GM18526 (cell line): ENCODE data around the gene BCL11B.

ENCODE experiments used
- POLR2A ChIP-seq: IDR thresholded peaks from 3 replicates; pipeline ENCODE4 v1.6.1; 2011; ENCODE audit not compliant: insufficient read length; ENCODE audit errors: extremely low read depth

Gene BCL11B

DNA sequence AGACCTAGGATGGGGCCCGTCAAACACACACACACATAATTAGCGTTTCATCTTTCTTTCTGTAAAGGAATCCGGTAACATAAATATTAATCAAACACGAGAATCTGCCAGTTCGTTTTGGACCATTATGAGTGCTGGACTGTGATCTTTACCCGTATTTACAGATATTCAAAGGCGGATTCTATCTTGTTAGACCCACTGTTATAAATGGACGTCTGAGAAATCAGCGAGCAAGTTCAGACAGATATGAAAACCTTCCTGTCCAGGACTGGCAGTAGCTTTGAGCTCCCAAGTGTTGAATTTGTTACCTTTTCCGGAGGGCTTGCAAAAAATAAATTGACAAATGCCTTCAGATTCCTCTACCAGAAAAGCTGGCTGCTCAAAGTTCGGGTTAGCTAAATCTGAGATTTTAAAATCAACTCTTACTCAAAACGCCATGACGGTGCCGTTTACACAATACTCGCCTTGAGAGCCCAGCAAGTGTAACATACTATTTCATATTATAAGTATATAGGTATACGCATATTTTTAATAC, 27.6 kb downstream of the BCL11B start:
- no peak for TF ChIP-seq POLR2A

DNA sequence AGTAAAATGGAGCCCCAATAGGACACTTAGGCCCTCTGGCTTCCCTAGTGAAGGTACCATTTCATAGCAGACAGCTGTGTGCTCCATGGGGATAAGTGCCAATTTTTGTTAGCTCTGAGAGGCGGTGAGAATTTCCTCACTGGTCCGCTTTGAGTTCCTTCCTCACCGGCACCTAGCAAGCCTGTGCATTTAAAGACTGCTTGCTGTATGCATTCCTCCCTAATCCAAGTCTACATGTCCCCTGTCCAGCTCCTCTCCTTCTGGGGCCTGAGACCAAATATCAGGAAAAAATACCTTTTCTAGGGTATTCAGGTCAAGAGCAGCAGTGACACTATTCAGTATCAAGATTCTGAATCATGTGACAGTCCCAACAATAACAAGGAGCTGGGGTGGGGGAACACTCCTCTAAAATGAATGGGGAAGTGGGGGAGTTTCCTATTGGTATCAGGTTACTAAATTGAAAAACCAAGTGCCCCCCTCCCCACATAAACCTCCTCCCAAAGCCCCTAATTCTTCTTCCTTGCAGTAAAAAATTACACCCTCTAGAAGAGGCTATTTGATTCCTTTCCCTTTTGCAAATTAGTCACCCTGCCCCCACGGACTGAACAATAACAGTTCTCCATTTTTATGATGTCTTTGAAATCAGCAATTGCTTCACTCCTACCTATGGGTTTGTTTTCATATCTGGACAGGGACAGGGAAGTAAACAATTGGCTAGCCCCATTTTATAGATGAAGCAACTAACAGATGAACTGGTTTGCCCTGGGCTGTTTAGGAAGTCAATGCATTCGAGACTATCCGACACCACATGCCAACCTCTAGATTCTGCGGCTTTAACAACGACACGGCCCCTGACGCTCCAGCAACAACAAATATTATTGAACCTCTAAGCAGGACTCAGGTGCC, 28.9 kb downstream of the BCL11B start:
- TF ChIP-seq POLR2A = no peak

DNA sequence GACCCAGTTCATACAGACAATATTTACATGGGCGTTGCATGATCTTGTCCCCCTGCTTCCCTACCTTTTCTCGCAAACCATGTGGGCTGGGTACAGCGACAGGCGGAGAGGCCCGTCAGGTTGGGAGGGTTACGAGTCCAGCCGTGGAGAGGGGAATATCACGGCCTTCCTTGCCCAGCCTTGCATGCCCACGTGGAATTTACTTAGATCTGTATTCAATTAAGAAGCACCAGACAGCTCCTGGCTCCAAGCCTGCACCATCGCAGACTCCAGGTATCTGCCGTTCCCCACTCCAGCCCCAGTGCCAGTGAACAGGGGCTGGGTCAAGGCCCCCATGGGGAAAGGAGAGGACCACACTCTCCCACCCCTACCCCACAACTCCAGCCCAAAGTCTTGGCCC, 29.8 kb downstream of the BCL11B start:
- no peak for TF ChIP-seq POLR2A

DNA sequence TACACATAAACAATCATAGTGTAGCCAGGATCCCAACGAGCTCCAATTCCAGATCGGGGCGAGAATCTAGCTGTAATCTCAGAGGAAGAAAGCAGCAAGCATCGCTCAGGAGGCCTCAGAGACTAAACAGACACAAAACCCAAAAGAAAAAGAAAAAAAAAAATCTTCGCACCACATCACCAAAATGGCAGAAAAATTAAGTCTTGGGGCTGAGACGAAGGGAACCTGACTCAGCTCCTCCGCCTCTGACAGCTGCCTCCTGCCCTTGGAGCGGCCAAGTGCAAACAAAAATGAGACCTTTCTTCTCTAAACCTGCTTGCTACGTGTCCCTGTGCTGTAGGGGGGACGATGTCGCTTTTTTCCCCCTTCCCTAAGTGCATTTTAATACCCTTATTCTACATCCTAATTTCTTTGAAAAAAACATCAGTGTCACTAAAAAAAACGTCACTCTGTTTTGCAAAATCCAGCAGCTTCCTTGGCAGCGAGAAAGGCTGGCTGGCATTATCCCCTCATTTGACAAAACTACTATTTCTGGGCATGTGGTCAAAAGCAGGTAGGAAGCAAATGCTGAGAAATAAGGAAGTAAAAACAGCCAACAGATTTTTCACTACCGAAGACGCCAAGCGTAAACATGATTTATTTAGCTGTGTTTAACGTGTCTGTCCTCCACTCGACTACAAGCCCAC, 30.5 kb downstream of the BCL11B start:
- no peak for TF ChIP-seq POLR2A

DNA sequence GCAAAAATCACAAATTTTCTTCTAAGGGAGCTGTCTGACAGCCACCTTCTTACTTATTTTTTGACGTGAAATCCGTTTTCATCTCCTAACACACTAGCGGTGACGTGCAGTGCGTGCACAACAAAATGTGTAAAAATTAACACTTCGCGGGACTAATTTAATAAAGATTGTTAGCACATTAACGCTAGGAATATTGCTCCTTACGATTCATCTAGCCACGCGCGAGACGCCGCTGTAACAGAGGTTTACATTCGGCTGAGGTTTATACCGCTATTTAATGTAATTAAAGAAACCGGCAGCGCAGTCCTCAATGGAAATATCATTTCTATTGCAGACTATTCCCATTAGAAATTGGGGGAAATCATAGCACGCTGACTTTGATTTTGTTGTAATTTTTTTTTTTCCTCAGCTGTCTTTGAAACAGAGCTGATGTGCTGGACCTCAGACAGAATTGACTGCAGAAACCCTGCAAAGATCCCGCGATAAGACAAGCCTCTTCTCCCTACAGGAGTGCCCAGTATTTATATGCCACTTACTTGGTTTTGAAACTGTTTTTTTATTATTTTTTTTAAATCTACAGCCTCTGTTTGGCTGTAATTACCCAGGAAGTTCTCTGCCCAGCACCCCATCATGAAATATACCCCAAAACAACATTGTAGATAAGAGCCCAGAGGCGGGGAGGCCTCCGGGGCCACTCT, 31.2 kb downstream of the BCL11B start:
- TF ChIP-seq POLR2A = no peak

DNA sequence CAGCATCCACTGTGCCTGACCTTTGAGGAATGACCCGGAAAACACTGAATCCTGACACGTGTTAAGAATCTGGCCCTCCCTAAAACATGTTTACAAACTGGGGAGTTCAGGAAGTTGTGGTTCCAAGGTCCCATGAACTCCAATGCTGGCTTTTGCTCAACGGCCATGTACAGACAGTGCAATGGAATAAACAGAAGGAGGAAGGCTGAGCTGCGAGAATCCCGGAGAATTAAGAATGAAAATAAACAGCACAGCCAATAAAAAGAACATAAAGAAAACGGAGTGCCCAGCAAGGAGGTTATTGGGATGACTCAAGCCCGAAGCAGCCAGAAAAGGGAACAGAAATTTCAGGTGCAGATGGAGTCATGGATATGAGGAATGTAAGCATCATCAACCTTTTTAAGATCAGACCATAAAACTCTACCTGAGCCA, 32.3 kb downstream of the BCL11B start:
- no peak for TF ChIP-seq POLR2A

DNA sequence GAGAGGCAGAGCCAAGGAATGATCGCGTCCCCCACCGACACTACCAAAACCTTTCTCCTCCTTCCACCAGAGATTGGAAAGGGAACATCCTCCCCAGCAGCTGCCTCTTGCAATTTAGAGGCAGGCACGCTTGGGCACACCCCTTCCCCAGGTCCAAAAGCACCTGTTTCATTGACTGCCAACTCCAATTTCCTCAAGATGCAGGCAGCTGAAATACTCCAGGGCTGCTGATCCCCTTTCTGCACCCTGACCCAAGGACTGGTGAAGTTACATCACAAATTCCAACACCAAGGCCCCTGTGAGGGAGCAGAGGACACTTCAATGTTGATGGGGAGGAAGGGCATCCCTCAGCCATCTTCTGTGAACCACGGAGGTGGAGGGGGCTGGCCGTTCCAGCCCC, 33.8 kb downstream of the BCL11B start:
- no peak for TF ChIP-seq POLR2A

DNA sequence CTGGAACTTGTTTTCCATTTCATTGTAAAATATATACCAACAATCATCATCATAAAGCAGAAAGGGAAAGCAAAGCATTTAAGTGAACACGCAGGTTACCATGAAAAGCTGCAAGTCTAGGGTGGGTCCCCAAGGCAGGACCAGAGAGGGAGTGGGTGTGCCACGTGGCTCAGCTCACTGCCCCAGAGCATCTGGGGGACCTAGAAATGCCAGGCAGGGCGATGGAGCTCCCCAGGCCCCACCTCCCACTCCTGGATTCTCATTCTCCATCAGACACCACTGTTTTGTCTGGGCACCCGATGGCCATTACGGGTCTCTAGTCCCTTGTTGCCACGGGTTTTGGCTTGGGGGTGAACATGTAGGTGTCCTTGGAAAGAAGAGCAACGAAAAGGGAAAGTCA, 34.7 kb downstream of the BCL11B start:
- no peak for TF ChIP-seq POLR2A

DNA sequence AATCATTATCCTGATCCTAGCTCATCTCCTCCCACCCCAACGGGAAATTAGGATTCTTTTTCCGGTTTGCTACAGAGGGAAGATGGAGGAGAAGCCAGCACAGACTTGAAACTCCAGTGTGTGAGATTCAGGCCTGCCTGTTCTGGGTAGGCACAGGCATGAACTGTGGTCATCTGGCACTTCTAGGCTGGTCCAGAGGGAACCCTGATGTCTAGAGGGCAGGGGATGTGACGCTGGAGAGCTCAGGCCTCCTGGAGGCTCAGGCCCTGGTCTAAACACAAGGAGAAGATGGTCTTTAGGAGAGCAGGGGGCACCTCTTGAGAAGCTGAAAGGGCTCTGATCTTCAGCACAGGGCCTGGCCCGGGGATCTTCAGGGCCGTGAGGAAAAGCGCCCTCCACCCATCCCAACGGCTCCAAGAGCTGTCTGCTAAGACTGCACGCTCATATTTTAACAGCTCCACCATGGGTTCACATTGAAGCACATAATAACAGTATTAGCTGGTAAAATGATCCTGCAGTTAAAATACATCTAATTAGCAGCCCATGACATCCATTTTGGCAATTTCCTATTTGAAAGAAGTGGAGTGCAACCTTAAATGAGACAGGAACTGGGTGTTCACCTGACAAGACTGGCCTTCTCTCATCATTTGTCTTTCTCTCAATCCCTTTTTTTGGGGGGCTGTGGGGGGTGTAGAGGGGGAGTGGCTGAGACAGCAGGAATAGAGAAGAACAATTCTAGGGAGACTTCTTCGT, 35.4 kb downstream of the BCL11B start:
- TF ChIP-seq POLR2A = no peak

DNA sequence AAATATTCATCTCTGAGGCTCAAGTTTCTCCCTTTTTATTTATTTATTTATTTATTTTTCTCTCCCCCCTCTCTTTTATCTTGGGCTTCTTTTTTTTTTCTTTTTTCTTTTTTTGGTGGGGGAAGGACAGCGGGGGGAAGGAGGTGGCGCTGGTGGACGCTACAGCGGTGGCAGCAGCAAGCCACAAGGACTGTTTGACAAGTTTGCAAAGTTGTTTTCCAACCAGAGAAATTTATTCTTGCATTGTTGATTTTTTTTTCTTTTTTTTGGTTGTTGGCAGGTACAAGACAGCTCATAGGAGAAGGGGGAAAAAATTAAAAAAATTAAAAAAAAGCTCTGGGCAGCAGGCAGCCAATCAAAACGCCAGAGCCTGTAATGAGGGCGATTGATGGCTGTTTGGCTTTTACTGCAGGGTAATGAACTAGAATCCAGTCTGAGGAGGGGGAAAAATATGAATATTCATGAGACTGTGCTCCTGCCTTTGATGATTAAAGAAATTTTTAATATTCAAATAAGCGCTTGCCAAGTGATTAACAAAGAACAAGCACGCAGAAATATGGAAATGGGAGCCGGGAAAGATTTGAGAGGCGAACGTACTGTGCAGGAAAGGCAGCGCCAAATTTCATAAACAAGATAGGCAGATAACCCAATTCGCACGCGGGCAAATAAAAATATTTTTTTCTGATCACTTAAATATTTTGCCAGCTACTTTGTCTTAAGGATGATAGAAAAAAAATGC, 36.2 kb downstream of the BCL11B start:
- no peak for TF ChIP-seq POLR2A

DNA sequence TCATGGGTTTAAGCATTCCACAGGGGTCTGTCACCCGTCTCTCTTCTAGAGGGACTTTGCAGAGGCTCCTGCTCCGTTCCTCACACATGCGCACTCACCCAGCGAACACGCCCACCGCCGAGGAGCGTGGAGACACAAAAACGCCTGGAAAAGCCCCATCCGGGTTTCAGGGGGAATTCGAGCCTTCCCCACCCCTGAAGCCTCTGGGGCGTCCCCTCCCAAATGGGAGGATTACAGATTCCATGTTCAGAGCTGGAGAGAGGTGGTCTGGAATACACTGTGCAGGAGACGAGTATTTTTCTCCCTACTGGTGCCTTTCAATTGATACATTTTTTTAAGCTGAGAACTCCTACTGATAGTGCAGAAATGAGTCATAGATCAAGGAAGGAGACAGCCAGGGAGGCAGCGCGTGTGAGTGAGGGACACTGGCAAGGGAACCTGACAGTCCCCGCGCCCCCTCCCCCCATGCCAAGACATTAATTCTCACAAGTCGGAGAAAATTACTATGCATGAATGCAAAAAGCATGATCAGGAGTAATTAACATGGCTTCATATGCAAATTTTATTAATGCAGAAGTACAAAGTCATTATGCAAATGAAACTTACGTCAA, 36.9 kb downstream of the BCL11B start:
- TF ChIP-seq POLR2A = no peak

DNA sequence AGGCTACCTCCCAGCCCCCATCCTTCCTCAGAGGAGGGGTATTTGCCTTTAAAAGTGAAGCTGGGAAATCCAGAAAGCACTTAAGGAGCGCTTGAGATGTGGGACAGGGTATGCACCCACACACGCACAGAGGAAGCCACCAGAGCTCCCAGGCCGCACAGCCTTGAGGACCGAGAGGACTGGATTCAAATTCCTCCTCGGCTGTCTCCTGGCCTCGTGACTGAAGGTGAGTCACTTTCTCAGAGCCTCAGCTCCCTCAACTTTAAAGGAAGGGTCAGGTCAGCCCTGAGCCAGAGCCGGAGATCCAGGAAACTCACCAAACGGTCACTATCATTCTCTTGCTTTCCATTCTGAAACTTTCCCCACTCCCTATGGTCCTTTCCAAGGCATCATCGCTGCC, 37.6 kb downstream of the BCL11B start:
- no peak for TF ChIP-seq POLR2A

DNA sequence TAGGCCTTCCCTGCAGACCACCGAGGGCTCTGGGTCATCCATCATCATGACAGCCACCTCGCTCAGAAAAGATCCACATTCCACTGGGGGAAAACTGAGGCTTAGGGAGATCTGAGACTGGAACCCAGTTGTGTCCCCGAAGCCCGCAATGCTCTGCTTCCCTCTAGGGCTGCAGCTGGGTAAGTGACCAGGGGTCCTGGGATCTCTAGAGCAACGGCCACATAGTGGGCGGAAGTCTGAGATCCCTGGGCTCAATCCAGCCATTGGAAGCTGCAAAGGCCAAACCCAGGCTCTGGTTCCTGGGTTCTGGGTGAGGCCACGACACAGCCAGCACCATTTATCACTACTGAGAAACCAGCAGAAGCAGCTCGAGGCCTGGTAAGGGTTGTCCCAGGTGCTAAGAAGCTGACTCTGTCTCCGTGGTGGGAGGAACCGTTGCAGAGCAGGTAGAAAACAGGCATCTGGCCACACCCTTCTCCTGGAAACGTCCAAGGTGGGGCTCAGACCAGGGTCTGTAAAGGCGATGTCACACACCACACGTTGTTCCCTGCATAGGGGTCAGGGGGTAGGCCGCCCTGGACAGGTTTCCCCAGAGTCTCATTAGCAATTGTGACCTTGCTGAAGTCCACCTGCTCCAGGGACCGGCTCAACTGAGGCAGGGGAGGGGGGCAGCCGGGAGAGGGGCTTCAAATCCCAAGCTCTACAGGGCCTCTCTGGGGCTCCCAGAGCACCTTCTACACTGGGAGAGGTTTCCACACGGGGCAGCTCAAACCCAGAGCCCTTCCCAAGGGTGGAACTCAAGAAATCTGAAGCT, 38.6 kb downstream of the BCL11B start:
- no peak for TF ChIP-seq POLR2A

DNA sequence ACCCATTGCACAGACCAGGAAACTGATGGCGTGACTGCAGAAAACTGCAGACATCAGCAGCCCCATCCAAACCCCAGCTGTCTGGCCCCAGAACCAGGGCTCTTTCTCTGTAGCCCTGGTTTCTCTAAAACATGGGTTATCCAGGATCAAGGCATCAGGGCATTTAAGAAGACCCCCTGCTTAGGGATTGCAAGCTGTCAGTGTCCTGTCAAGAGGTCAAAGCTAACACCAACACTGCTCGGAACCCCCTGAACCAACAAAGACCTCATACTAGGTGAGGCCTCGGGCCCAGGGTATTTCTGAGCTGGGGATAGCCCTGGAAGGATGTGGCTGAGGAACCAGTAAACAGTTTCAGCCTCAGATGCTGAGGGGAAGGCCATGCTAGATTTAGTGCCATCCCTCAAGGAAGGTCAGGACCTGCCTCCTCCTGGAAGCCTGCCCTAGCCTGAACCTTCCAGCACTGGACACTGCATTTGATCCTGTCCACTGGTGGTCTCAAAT, 39.2 kb downstream of the BCL11B start:
- TF ChIP-seq POLR2A = no peak
